Measurements from ENCODE around the gene TXNRD2.
A peak's percentile ranks its signal among the peaks of the same experiment; 100 is the strongest.

TXNRD2 gene

GRCh38 chr22:19965771-19966709, 24.4 kb upstream of the TXNRD2 start:
- peak; percentile 83 for DNase-seq

- no peak for DNase-seq
Observed at GRCh38 chr22:19964701-19965386, 23.2 kb upstream of the TXNRD2 start.

- no peak for DNase-seq
Observed at GRCh38 chr22:19963863-19964642, 22.4 kb upstream of the TXNRD2 start.

GRCh38 chr22:19962909-19963806, 21.5 kb upstream of the TXNRD2 start:
- no peak for DNase-seq

- peak; percentile 13 for DNase-seq
Observed at GRCh38 chr22:19962246-19962908, 20.8 kb upstream of the TXNRD2 start.

GRCh38 chr22:19961868-19962245, 20.2 kb upstream of the TXNRD2 start:
- no peak for DNase-seq

GRCh38 chr22:19961201-19961580, 19.6 kb upstream of the TXNRD2 start:
- DNase-seq = no peak

- no peak for DNase-seq
Observed at GRCh38 chr22:19960491-19961200, 19.0 kb upstream of the TXNRD2 start.

- DNase-seq = no peak
Observed at GRCh38 chr22:19959587-19960490, 18.2 kb upstream of the TXNRD2 start.

- DNase-seq = peak; percentile 71
Observed at GRCh38 chr22:19959043-19959586, 17.5 kb upstream of the TXNRD2 start.

GRCh38 chr22:19958083-19959042, 16.7 kb upstream of the TXNRD2 start:
- no peak for DNase-seq

GRCh38 chr22:19957445-19957844, 15.8 kb upstream of the TXNRD2 start:
- DNase-seq = no peak

GRCh38 chr22:19955241-19956128, 13.9 kb upstream of the TXNRD2 start:
- DNase-seq = no peak

- no peak for DNase-seq
Observed at GRCh38 chr22:19951346-19951745, 9.7 kb upstream of the TXNRD2 start.

- no peak for DNase-seq
Observed at GRCh38 chr22:19948057-19948760, 6.6 kb upstream of the TXNRD2 start.
